Lower leg skin (tissue), 3 donors: Measurements from ENCODE around the gene RASGRP4.
"Not testable (repeated sequence)": the region's sequence is repeated elsewhere in the genome, so short reads cannot be mapped to it uniquely, and the experiment has no call there.

ENCODE experiments used
- POLR2A ChIP-seq, 2 donors: fragments of 450-650 bp; IDR thresholded peaks; one replicate each; pipeline ENCODE4 v1.6.1; 2016 to 2017; ENCODE audit warnings: antibody characterized with exemption in 2 of 2, mild to moderate bottlenecking in 1 of 2, moderate library complexity in 1 of 2
- TF ChIP-seq, protein P1 (sequence below), 3 donors: fragments of 450-650 bp; IDR thresholded peaks; one replicate each; pipeline ENCODE4 v1.5.1; 2016; ENCODE audit warnings: antibody characterized with exemption in 3 of 3, mild to moderate bottlenecking in 3 of 3, moderate library complexity in 2 of 3

DNA sequence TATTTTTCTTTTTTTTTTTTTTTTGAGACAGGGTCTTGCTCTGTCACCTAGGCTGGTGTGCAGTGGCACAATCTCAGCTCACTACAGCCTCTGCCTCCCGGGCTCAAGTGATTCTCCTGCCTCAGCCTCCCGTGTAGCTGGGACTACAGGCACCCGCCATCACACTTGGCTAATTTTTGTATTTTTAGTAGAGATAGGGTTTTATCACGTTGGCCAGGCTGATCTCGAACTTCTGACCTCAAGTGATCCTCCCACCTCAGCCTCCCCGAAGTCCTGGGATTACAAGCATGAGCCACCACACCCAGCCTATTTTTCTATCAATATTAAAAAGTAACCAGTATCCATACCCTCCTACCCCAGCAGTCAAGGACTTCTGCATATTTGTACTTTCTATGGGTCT is 15.6 kb downstream of the RASGRP4 start:
- not testable (repeated sequence) for TF ChIP-seq POLR2A (IDR thresholded peaks at IDR 0.05)
- TF ChIP-seq, protein P1, sequence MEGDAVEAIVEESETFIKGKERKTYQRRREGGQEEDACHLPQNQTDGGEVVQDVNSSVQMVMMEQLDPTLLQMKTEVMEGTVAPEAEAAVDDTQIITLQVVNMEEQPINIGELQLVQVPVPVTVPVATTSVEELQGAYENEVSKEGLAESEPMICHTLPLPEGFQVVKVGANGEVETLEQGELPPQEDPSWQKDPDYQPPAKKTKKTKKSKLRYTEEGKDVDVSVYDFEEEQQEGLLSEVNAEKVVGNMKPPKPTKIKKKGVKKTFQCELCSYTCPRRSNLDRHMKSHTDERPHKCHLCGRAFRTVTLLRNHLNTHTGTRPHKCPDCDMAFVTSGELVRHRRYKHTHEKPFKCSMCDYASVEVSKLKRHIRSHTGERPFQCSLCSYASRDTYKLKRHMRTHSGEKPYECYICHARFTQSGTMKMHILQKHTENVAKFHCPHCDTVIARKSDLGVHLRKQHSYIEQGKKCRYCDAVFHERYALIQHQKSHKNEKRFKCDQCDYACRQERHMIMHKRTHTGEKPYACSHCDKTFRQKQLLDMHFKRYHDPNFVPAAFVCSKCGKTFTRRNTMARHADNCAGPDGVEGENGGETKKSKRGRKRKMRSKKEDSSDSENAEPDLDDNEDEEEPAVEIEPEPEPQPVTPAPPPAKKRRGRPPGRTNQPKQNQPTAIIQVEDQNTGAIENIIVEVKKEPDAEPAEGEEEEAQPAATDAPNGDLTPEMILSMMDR (IDR thresholded peaks at IDR 0.05): not testable (repeated sequence)
